T-helper 1 cell (primary cell): ENCODE measurements around the gene SLC39A9.
A peak's percentile ranks its signal among the peaks of the same experiment; 100 is the strongest.
"Not testable (repeated sequence)": the region's sequence is repeated elsewhere in the genome, so short reads cannot be mapped to it uniquely, and the experiment has no call there.

Experiments
- DNase-seq, 5 donors: peaks; one replicate each; pipeline ENCODE4 v3.0.0-alpha.2; 2012 to 2020

Gene SLC39A9

GRCh38 chr14:69428289-69428998, 30.0 kb downstream of the SLC39A9 start:
- no peak for DNase-seq

GRCh38 chr14:69429643-69430042, 31.2 kb downstream of the SLC39A9 start:
- DNase-seq, result no peak

GRCh38 chr14:69430306-69430939, 31.9 kb downstream of the SLC39A9 start:
- DNase-seq, result no peak

- DNase-seq, result no peak
Observed at GRCh38 chr14:69432364-69432763, 33.9 kb downstream of the SLC39A9 start.

- no peak for DNase-seq
Observed at GRCh38 chr14:69439521-69440270, 41.2 kb downstream of the SLC39A9 start.

GRCh38 chr14:69441948-69442347, 43.5 kb downstream of the SLC39A9 start:
- peak in 1 of 5 donors; percentile 19 for DNase-seq

- no peak for DNase-seq
Observed at GRCh38 chr14:69443296-69443805, 44.9 kb downstream of the SLC39A9 start.

- DNase-seq, result no peak
Observed at GRCh38 chr14:69449216-69449615, 50.7 kb downstream of the SLC39A9 start.

GRCh38 chr14:69451941-69452340, 53.4 kb downstream of the SLC39A9 start:
- DNase-seq, result no peak

- DNase-seq, result no peak
Observed at GRCh38 chr14:69458350-69458749, 59.9 kb downstream of the SLC39A9 start.

GRCh38 chr14:69459122-69459521, 60.6 kb downstream of the SLC39A9 start:
- DNase-seq, result no peak

GRCh38 chr14:69460093-69460701, 61.7 kb downstream of the SLC39A9 start:
- DNase-seq, result peak in 4 of 5 donors; percentile 20 to 60 (median 22)

GRCh38 chr14:69464379-69464778, 65.9 kb downstream of the SLC39A9 start:
- DNase-seq, result no peak

GRCh38 chr14:69464829-69465228, 66.3 kb downstream of the SLC39A9 start:
- DNase-seq, result no peak

GRCh38 chr14:69468949-69469348, 70.5 kb downstream of the SLC39A9 start:
- no peak for DNase-seq

GRCh38 chr14:69471436-69471835, 72.9 kb downstream of the SLC39A9 start:
- no peak for DNase-seq

GRCh38 chr14:69471916-69472315, 73.4 kb downstream of the SLC39A9 start:
- no peak for DNase-seq

- no peak for DNase-seq
Observed at GRCh38 chr14:69473260-69473659, 74.8 kb downstream of the SLC39A9 start.

GRCh38 chr14:69473946-69474345, 75.5 kb downstream of the SLC39A9 start:
- DNase-seq, result no peak

- DNase-seq, result peak in 1 of 5 donors; percentile 12
Observed at GRCh38 chr14:69475194-69475818, 76.8 kb downstream of the SLC39A9 start.

GRCh38 chr14:69476824-69477450, 78.4 kb downstream of the SLC39A9 start:
- DNase-seq, result not testable (repeated sequence)

- DNase-seq, result not testable (repeated sequence)
Observed at GRCh38 chr14:69478055-69478454, 79.6 kb downstream of the SLC39A9 start.
